Mesothelial cell of epicardium (in vitro differentiated cells): ENCODE data around the gene DPP3. TPM values are rescaled to one million over a fixed set of nuclear protein-coding genes. Genes with fewer than 3 reads are reported as not detected.
"Not testable (repeated sequence)": the region's sequence is repeated elsewhere in the genome, so short reads cannot be mapped to it uniquely, and the experiment has no call there.

Experiments
- DNase-seq, 2 experiments: peaks; one replicate each; pipeline ENCODE4 v3.0.0; 2021; ENCODE audit warnings: low spot score in 2 of 2; ENCODE audit not compliant: unreplicated experiment in 2 of 2
- H3K27ac Mint-ChIP-seq: 2 replicates; pipeline ENCODE4 v1.8.0; 2021; ENCODE audit warnings: mixed read lengths
- H3K27me3 Mint-ChIP-seq: 2 replicates; pipeline ENCODE4 v1.8.0; 2021; ENCODE audit warnings: low read depth, mixed read lengths
- H3K36me3 Mint-ChIP-seq: 2 replicates; pipeline ENCODE4 v1.8.0; 2021; ENCODE audit warnings: mixed read lengths
- H3K4me1 Mint-ChIP-seq: 2 replicates; pipeline ENCODE4 v1.8.0; 2021; ENCODE audit warnings: mixed read lengths
- H3K4me3 Mint-ChIP-seq: 2 replicates; pipeline ENCODE4 v1.8.0; 2021; ENCODE audit warnings: mild to moderate bottlenecking, moderate library complexity, mixed read lengths
- H3K9me3 Mint-ChIP-seq: 2 replicates; pipeline ENCODE4 v1.8.0; 2021; ENCODE audit warnings: mixed read lengths
- total RNA-seq: library from RNA; stranded (reverse); gene quantifications from 3 replicates; pipeline ENCODE4 v1.2.1, GENCODE V29; 2021
- TF ChIP-seq, protein P1 (sequence below): fragments of 200-600 bp; sonication (generic); IDR thresholded peaks from one replicate; pipeline ENCODE4 v1.5.0; 2021; ENCODE audit warnings: antibody characterized with exemption; ENCODE audit not compliant: unreplicated experiment

Gene DPP3
- total RNA-seq, 1 donor from 2014 or later, result 42.9 TPM

GRCh38 chr11:66438504-66439466 lies 41.4 kb upstream of the DPP3 start, which contains the start of gene MRPL11:
Gene MRPL11, minus strand, starts transcription at chr11:66438848. Its CDS starts 94 bp downstream, at chr11:66438754.
- TF ChIP-seq, protein P1, sequence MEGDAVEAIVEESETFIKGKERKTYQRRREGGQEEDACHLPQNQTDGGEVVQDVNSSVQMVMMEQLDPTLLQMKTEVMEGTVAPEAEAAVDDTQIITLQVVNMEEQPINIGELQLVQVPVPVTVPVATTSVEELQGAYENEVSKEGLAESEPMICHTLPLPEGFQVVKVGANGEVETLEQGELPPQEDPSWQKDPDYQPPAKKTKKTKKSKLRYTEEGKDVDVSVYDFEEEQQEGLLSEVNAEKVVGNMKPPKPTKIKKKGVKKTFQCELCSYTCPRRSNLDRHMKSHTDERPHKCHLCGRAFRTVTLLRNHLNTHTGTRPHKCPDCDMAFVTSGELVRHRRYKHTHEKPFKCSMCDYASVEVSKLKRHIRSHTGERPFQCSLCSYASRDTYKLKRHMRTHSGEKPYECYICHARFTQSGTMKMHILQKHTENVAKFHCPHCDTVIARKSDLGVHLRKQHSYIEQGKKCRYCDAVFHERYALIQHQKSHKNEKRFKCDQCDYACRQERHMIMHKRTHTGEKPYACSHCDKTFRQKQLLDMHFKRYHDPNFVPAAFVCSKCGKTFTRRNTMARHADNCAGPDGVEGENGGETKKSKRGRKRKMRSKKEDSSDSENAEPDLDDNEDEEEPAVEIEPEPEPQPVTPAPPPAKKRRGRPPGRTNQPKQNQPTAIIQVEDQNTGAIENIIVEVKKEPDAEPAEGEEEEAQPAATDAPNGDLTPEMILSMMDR, result peak; percentile 30
- Mint-ChIP-seq H3K4me3 (peak within 1 kb of the TSS; percentile 85), H3K4me1 (peaks cover 9% of the 10 kb centered on the region), H3K36me3 (peaks cover 20% of the 10 kb centered on the region), H3K27ac (peak within 1 kb of the TSS; percentile 97), H3K9me3 (peaks cover 9% of the 10 kb centered on the region), H3K27me3 (no peaks in the 10 kb centered on the region)
- peak; percentile 69 to 87 for DNase-seq

GRCh38 chr11:66440101-66440939 lies 39.9 kb upstream of the DPP3 start:
- DNase-seq, H3K27me3 Mint-ChIP-seq, H3K4me3 Mint-ChIP-seq, H3K4me1 Mint-ChIP-seq, H3K27ac Mint-ChIP-seq: not testable (repeated sequence)
- Mint-ChIP-seq H3K36me3 (peaks cover 13% of the 10 kb centered on the region), H3K9me3 (peaks cover 12% of the 10 kb centered on the region)

DNA sequence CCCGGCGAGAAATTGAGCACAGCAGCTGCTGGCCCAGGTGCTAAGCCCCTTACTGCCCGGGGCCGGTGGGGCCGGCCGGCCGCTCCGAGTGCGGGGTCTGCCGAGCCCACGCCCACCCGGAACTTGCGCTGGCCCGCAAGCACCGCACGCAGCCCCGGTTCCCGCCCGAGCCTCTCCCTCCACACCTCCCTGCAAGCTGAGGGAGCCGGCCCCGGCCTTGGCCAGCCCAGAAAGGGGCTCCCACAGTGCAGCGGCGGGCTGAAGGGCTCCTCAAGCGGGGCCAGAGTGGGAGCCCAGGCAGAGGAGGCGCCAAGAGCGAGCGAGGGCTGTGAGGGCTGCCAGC lies 39.3 kb upstream of the DPP3 start:
- H3K27me3 Mint-ChIP-seq, DNase-seq, H3K27ac Mint-ChIP-seq, H3K36me3 Mint-ChIP-seq, H3K4me3 Mint-ChIP-seq: not testable (repeated sequence)
- peaks cover 12% of the 10 kb centered on the region for H3K9me3 Mint-ChIP-seq
- H3K4me1 Mint-ChIP-seq, result peaks cover 14% of the 10 kb centered on the region

- Mint-ChIP-seq H3K4me3 (no peak overlapping the region), H3K9me3 (peaks cover 12% of the 10 kb centered on the region), H3K36me3 (no peaks in the 10 kb centered on the region), H3K27ac (no peak overlapping the region), H3K4me1 (peaks cover 4% of the 10 kb centered on the region), H3K27me3 (no peaks in the 10 kb centered on the region)
- no peak for DNase-seq
- TF ChIP-seq, protein P1, result no peak
Measured at GRCh38 chr11:66443602-66444001, 36.6 kb upstream of the DPP3 start.

- Mint-ChIP-seq H3K4me3 (no peak overlapping the region), H3K9me3 (peaks cover 14% of the 10 kb centered on the region), H3K4me1 (peaks cover 4% of the 10 kb centered on the region), H3K27ac (no peak overlapping the region), H3K36me3 (no peaks in the 10 kb centered on the region), H3K27me3 (peaks cover 8% of the 10 kb centered on the region)
- TF ChIP-seq, protein P1, result no peak
- DNase-seq, result no peak
Measured at GRCh38 chr11:66447012-66447411, 33.2 kb upstream of the DPP3 start.

DNA sequence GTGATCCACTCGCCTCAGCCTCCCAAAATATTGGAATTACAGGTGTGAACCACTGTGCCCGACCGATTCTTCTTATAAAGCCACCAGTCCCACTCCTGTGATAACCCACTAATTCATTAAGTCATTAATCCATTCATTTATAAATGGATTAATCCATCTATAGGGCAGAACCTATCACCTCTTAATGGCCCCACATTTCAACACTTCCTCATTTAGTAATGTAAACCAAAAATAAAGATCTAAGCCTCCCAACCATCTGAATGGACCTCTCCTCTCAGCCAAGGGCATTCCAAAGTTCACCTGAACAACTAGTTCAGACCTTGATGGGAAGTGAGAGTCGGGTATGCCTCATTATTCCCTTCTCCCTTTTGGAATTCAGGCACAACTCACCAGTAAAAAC lies 31.7 kb upstream of the DPP3 start:
- Mint-ChIP-seq H3K4me3 (no peak overlapping the region), H3K27ac (no peak overlapping the region)

More for the DNA sequence above, 31.7 kb upstream of the DPP3 start:
- Mint-ChIP-seq H3K27me3 (peaks cover 8% of the 10 kb centered on the region), H3K9me3 (peaks cover 8% of the 10 kb centered on the region), H3K4me1 (peaks cover 4% of the 10 kb centered on the region), H3K36me3 (no peaks in the 10 kb centered on the region)
- DNase-seq, result no peak
- TF ChIP-seq, protein P1, result no peak
